Glutamatergic neuron (in vitro differentiated cells): ENCODE data around the gene MCTP2. TPM values are rescaled to one million over a fixed set of nuclear protein-coding genes. Genes with fewer than 3 reads are reported as not detected.

Source experiments
- DNase-seq: peaks from one replicate; pipeline ENCODE4 v3.0.0; 2022
- H3K27ac Mint-ChIP-seq: one replicate; pipeline ENCODE4 v1.8.0; 2020; ENCODE audit warnings: mild to moderate bottlenecking, mixed read lengths, inconsistent platforms; ENCODE audit not compliant: unreplicated experiment
- H3K27me3 Mint-ChIP-seq: one replicate; pipeline ENCODE4 v1.8.0; 2020; ENCODE audit warnings: mild to moderate bottlenecking, moderate library complexity, mixed read lengths, inconsistent platforms; ENCODE audit not compliant: unreplicated experiment
- H3K36me3 Mint-ChIP-seq: one replicate; pipeline ENCODE4 v1.8.0; 2020; ENCODE audit warnings: mild to moderate bottlenecking, mixed read lengths, inconsistent platforms; ENCODE audit not compliant: unreplicated experiment
- H3K4me1 Mint-ChIP-seq: one replicate; pipeline ENCODE4 v1.8.0; 2020; ENCODE audit warnings: mild to moderate bottlenecking, low read depth, mixed read lengths, inconsistent platforms; ENCODE audit not compliant: unreplicated experiment
- H3K4me3 Mint-ChIP-seq: one replicate; pipeline ENCODE4 v1.8.0; 2020; ENCODE audit warnings: mild to moderate bottlenecking, mixed read lengths, inconsistent platforms; ENCODE audit not compliant: unreplicated experiment
- H3K9me3 Mint-ChIP-seq: one replicate; pipeline ENCODE4 v1.8.0; 2020; ENCODE audit warnings: mild to moderate bottlenecking, moderate library complexity, mixed read lengths, inconsistent platforms; ENCODE audit not compliant: unreplicated experiment
- CTCF ChIP-seq: fragments of 200-600 bp; sonication (generic); IDR thresholded peaks from one replicate; pipeline ENCODE4 v1.5.0; 2021; ENCODE audit not compliant: partially characterized antibody, unreplicated experiment
- total RNA-seq: library from RNA; stranded (reverse); fragmentation: NEBNext Ultra II Directional; extraction: Animal tissue kit (Norgen Biotek cat#: 25700); gene quantifications from one replicate; pipeline ENCODE4 v1.2.1, GENCODE V29; 2021; ENCODE audit not compliant: unreplicated experiment

Gene MCTP2
- total RNA-seq, 1 donor from 2014 or later, result 0.44 TPM

GRCh38 chr15:94532226-94532625 is 300.9 kb downstream of the MCTP2 start:
- Mint-ChIP-seq H3K4me3 (no peak overlapping the region), H3K4me1 (no peaks in the 10 kb centered on the region), H3K27ac (no peak overlapping the region), H3K36me3 (no peaks in the 10 kb centered on the region), H3K9me3 (no peaks in the 10 kb centered on the region), H3K27me3 (no peaks in the 10 kb centered on the region)
- no peak for DNase-seq
- TF ChIP-seq CTCF, result no peak
